Spleen (tissue), 7 donors: ENCODE measurements around the gene GPAT3.

Experiments used
- POLR2A ChIP-seq, 3 donors: fragments of 450-650 bp; IDR thresholded peaks; one replicate each; pipeline ENCODE4 v1.5.1; 2017; ENCODE audit warnings: antibody characterized with exemption in 3 of 3, mild to moderate bottlenecking in 1 of 3
- POLR2AphosphoS5 ChIP-seq, 3 donors: sonication (generic); formaldehyde crosslinking; IDR thresholded peaks; one replicate each; pipeline ENCODE4 v1.5.1; 2017; ENCODE audit warnings: antibody characterized with exemption in 3 of 3
- TF ChIP-seq, protein P1 (sequence below), 11 experiments: fragments of 200-600 bp in 7 of 11; fragments of 450-650 bp in 4 of 11; sonication (generic) in 4 of 11; IDR thresholded peaks in 8 of 11; conservative IDR thresholded peaks in 3 of 11; 1 replicate in 7 of 11; 2 replicates in 4 of 11; pipeline versions ENCODE4 v1.4.0 to v1.8.0; 2016 to 2021; ENCODE audit warnings: antibody characterized with exemption in 11 of 11, inconsistent platforms in 4 of 11, mild to moderate bottlenecking in 1 of 11
- donor health status: DM: no; HTN: no; CAD: no; lungs with moderate emphysema.
- donor health status: DM: no; HTN: no; CAD: no.
- donor health status: DM: no; HTN: no; CAD: no.

DNA sequence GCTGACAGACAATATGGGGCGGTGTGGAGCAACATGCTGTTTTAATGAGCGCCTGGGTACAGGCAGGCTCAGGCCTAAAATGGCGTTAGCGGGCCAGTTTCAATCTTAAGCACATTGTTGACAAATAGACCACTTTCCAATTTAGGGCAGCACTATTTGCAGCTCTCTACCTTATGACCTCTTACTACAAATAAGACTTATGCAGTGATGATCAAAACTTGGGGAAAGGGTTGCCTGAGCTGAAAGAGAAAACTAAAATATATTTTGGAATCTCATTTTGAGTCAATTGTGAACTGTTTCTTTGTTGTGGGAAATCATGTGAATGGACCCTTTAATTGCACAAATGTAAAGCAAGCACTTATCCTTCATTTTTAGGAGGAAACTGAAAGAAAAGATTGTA lies 25.5 kb upstream of the GPAT3 start:
- TF ChIP-seq, protein P1, sequence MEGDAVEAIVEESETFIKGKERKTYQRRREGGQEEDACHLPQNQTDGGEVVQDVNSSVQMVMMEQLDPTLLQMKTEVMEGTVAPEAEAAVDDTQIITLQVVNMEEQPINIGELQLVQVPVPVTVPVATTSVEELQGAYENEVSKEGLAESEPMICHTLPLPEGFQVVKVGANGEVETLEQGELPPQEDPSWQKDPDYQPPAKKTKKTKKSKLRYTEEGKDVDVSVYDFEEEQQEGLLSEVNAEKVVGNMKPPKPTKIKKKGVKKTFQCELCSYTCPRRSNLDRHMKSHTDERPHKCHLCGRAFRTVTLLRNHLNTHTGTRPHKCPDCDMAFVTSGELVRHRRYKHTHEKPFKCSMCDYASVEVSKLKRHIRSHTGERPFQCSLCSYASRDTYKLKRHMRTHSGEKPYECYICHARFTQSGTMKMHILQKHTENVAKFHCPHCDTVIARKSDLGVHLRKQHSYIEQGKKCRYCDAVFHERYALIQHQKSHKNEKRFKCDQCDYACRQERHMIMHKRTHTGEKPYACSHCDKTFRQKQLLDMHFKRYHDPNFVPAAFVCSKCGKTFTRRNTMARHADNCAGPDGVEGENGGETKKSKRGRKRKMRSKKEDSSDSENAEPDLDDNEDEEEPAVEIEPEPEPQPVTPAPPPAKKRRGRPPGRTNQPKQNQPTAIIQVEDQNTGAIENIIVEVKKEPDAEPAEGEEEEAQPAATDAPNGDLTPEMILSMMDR (IDR thresholded peaks at IDR 0.05 in 8 of 11, conservative IDR thresholded peaks at IDR 0.05 in 3 of 11): no peak
- TF ChIP-seq POLR2A (IDR thresholded peaks at IDR 0.05): no peak
- TF ChIP-seq POLR2AphosphoS5 (IDR thresholded peaks at IDR 0.05): no peak
